Neural progenitor cell (in vitro differentiated cells): ENCODE results near the gene CACNA1B. TPM values are rescaled to one million over a fixed set of nuclear protein-coding genes. Genes with fewer than 3 reads are reported as not detected.
A peak's percentile ranks its signal among the peaks of the same experiment; 100 is the strongest.

ENCODE experiments used
- DNase-seq: peaks from one replicate; pipeline ENCODE4 v3.0.0-alpha.2; 2016; ENCODE audit warnings: low spot score
- H2AFZ ChIP-seq: fragments of 200-600 bp; sonication (generic); replicated peaks from 2 replicates; pipeline ENCODE4 v1.6.1; 2016; ENCODE audit warnings: antibody characterized with exemption
- H3F3A ChIP-seq: fragments of 200-600 bp; sonication (generic); 2 replicates; pipeline ENCODE4 v1.6.1; 2016; ENCODE audit warnings: antibody characterized with exemption, low read depth
- H3K27ac ChIP-seq: fragments of 200-600 bp; sonication (generic); 2 replicates; pipeline ENCODE4 v1.5.1; 2016; ENCODE audit warnings: mild to moderate bottlenecking
- H3K27me3 ChIP-seq: fragments of 200-600 bp; sonication (generic); 2 replicates; pipeline ENCODE4 v1.6.1; 2016; ENCODE audit warnings: mild to moderate bottlenecking, moderate library complexity
- H3K36me3 ChIP-seq: fragments of 200-600 bp; sonication (generic); 2 replicates; pipeline ENCODE4 v1.5.1; 2016
- H3K4me1 ChIP-seq: fragments of 200-600 bp; sonication (generic); 2 replicates; pipeline ENCODE4 v1.6.1; 2016; ENCODE audit warnings: mixed run types
- H3K4me2 ChIP-seq: fragments of 200-600 bp; sonication (generic); 2 replicates; pipeline ENCODE4 v1.6.1; 2016
- H3K4me3 ChIP-seq: fragments of 200-600 bp; sonication (generic); 2 replicates; pipeline ENCODE4 v1.5.1; 2016
- H3K79me2 ChIP-seq: fragments of 200-600 bp; sonication (generic); 2 replicates; pipeline ENCODE4 v1.6.1; 2016; ENCODE audit warnings: low read depth
- H3K9ac ChIP-seq: fragments of 200-600 bp; sonication (generic); 2 replicates; pipeline ENCODE4 v1.6.1; 2016
- H3K9me3 ChIP-seq: fragments of 200-600 bp; sonication (generic); 2 replicates; pipeline ENCODE4 v1.5.1; 2016; ENCODE audit warnings: low read depth
- H4K20me1 ChIP-seq: fragments of 200-600 bp; sonication (generic); 2 replicates; pipeline ENCODE4 v1.6.1; 2016; ENCODE audit warnings: low read depth
- H3K27ac Mint-ChIP-seq: 3 replicates; pipeline ENCODE4 v1.8.0; 2021; ENCODE audit warnings: mixed read lengths
- H3K27me3 Mint-ChIP-seq: 2 replicates; pipeline ENCODE4 v1.8.0; 2022; ENCODE audit warnings: low read depth, mild to moderate bottlenecking, inconsistent platforms, moderate library complexity, mixed read lengths; ENCODE audit not compliant: insufficient read depth
- H3K36me3 Mint-ChIP-seq: 3 replicates; pipeline ENCODE4 v1.8.0; 2021; ENCODE audit warnings: mixed read lengths
- H3K4me1 Mint-ChIP-seq: 3 replicates; pipeline ENCODE4 v1.8.0; 2021; ENCODE audit warnings: mixed read lengths
- H3K4me3 Mint-ChIP-seq: 3 replicates; pipeline ENCODE4 v1.8.0; 2021; ENCODE audit warnings: mild to moderate bottlenecking, moderate library complexity, mixed read lengths
- H3K9me3 Mint-ChIP-seq: 3 replicates; pipeline ENCODE4 v1.8.0; 2020; ENCODE audit warnings: mixed read lengths
- EZH2 ChIP-seq: fragments of 200-600 bp; sonication (generic); IDR thresholded peaks from 2 replicates; pipeline ENCODE4 v1.6.1; 2017; ENCODE audit warnings: antibody characterized with exemption, mild to moderate bottlenecking, moderate library complexity
- EZH2phosphoT487 ChIP-seq: fragments of 200-600 bp; sonication (generic); IDR thresholded peaks from 2 replicates; pipeline ENCODE4 v1.6.1; 2017; ENCODE audit warnings: antibody characterized with exemption
- total RNA-seq: library from RNA; depleted of rRNA; stranded (reverse); fragments of >200 nt; gene quantifications from 2 replicates; pipeline ENCODE4 v1.2.3, GENCODE V29; 2015; ENCODE audit warnings: low replicate concordance
- TF ChIP-seq, protein P1 (sequence below): fragments of 200-600 bp; sonication (generic); IDR thresholded peaks from 2 replicates; pipeline ENCODE4 v1.5.1; 2017; ENCODE audit warnings: antibody characterized with exemption, mild to moderate bottlenecking

CACNA1B gene
- total RNA-seq, 1 donor from 2014 or later = 0.30 TPM

DNA sequence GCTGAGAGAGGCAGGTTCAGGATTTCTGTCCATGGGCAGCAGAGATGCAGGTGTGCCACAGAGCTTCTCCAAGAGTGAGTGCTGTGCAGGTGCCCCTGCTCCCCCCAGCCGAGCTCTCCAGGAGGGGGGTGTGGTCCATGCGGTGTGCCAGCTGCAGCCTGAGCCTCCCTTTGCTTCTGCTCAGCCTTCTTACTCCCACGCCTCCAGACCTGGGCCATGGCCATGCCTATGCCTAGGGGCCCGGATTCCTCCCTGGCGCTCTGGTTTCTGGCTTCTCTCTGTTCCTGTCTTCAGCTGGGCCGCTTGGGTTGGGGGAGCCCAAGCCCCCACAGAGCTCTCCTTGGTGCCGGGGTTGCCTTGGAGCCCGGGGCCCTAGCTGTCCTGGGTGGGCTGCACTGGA is 133.3 kb downstream of the CACNA1B start:
- H3K4me3 ChIP-seq = no peak overlapping the region
- no peak overlapping the region for H3K4me2 ChIP-seq
- H3K27me3 ChIP-seq = no peaks in the 10 kb centered on the region
- Mint-ChIP-seq H3K27ac (peak overlapping the region; percentile 18), H3K4me1 (peaks cover 8% of the 10 kb centered on the region), H3K4me3 (no peak overlapping the region), H3K36me3 (no peaks in the 10 kb centered on the region), H3K9me3 (no peaks in the 10 kb centered on the region), H3K27me3 (peaks cover 8% of the 10 kb centered on the region)
- no peak overlapping the region for H3K27ac ChIP-seq
- H3K4me1 ChIP-seq = no peaks in the 10 kb centered on the region
- H4K20me1 ChIP-seq = no peaks in the 10 kb centered on the region
- H3K9ac ChIP-seq = no peak overlapping the region
- no peaks in the 10 kb centered on the region for H3F3A ChIP-seq
- no peak for TF ChIP-seq EZH2
- TF ChIP-seq EZH2phosphoT487 = no peak
- TF ChIP-seq, protein P1, sequence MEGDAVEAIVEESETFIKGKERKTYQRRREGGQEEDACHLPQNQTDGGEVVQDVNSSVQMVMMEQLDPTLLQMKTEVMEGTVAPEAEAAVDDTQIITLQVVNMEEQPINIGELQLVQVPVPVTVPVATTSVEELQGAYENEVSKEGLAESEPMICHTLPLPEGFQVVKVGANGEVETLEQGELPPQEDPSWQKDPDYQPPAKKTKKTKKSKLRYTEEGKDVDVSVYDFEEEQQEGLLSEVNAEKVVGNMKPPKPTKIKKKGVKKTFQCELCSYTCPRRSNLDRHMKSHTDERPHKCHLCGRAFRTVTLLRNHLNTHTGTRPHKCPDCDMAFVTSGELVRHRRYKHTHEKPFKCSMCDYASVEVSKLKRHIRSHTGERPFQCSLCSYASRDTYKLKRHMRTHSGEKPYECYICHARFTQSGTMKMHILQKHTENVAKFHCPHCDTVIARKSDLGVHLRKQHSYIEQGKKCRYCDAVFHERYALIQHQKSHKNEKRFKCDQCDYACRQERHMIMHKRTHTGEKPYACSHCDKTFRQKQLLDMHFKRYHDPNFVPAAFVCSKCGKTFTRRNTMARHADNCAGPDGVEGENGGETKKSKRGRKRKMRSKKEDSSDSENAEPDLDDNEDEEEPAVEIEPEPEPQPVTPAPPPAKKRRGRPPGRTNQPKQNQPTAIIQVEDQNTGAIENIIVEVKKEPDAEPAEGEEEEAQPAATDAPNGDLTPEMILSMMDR = no peak
- H2AFZ ChIP-seq = no peak overlapping the region
- no peaks in the 10 kb centered on the region for H3K79me2 ChIP-seq
- no peak for DNase-seq
- H3K9me3 ChIP-seq = no peaks in the 10 kb centered on the region
- H3K36me3 ChIP-seq = no peaks in the 10 kb centered on the region

DNA sequence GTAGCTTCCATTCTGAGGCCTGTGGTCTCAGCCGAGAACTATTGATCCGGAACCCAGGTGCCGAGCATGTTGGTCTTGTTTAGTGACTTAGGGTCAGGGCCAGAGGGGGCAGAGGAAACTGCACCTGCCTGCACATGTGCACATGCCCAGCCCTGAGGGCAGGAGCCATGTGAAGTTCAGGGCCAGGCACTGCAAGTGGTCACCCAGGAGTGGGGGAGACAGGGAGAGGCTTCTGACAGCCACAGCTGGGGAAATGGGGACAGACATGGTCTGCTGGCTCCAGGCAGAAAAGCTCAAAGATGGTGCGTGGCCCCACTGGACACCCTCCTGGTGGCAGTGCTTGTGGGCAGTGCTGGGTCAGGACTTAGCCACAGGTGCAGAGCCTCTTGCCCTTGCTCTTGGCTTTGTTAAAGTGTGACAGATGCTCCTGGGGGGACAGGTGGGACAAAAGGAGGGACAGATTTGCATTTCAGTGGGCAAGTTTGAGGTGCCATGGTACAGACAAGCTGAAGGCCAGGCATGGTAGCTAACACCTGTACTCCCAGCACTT is 134.4 kb downstream of the CACNA1B start:
- no peaks in the 10 kb centered on the region for H3K27me3 ChIP-seq
- TF ChIP-seq EZH2 (no peak), EZH2phosphoT487 (no peak)
- TF ChIP-seq, protein P1 = no peak
- H3K4me1 ChIP-seq = no peaks in the 10 kb centered on the region
- H2AFZ ChIP-seq = no peak overlapping the region
- no peak overlapping the region for H3K27ac Mint-ChIP-seq
- no peaks in the 10 kb centered on the region for H3K9me3 Mint-ChIP-seq
- H3K9ac ChIP-seq = no peak overlapping the region
- H3K4me2 ChIP-seq = no peak overlapping the region
- no peaks in the 10 kb centered on the region for H3K36me3 ChIP-seq
- no peak overlapping the region for H3K4me3 Mint-ChIP-seq
- H3K9me3 ChIP-seq = no peaks in the 10 kb centered on the region
- no peaks in the 10 kb centered on the region for H3K36me3 Mint-ChIP-seq
- H3K79me2 ChIP-seq = no peaks in the 10 kb centered on the region
- H3F3A ChIP-seq = no peaks in the 10 kb centered on the region
- peaks cover 10% of the 10 kb centered on the region for H3K4me1 Mint-ChIP-seq
- no peaks in the 10 kb centered on the region for H4K20me1 ChIP-seq
- H3K4me3 ChIP-seq = no peak overlapping the region
- no peak overlapping the region for H3K27ac ChIP-seq
- DNase-seq = no peak
- H3K27me3 Mint-ChIP-seq = peaks cover 8% of the 10 kb centered on the region

DNA sequence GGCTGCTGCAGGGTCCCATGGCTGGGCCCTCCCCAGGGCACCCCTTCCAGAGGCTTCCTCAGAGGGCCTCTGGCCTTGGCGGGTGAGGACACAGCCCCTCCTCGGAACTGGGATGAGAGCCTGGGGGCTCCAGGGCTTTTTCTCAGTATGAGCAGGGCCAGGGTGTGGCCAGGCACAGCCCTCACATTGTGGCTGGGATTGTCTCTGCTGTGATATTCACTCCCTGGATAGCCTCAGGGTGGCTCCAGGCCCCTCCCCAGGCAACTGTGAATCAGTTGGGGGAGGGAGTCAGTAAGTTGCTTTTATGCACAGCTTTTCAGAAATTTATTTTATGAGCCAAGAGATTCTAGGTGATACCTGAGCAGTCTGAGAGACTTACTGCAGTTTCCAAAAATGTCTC is 135.7 kb downstream of the CACNA1B start:
- Mint-ChIP-seq H3K36me3 (no peaks in the 10 kb centered on the region), H3K27ac (no peak overlapping the region), H3K27me3 (peaks cover 10% of the 10 kb centered on the region), H3K4me3 (no peak overlapping the region), H3K9me3 (no peaks in the 10 kb centered on the region), H3K4me1 (peaks cover 10% of the 10 kb centered on the region)
- H3K4me2 ChIP-seq = no peak overlapping the region
- no peak overlapping the region for H3K9ac ChIP-seq
- TF ChIP-seq EZH2 = no peak
- TF ChIP-seq EZH2phosphoT487 = no peak
- TF ChIP-seq, protein P1 = no peak
- H3K27ac ChIP-seq = no peak overlapping the region
- no peaks in the 10 kb centered on the region for H3K79me2 ChIP-seq
- H3F3A ChIP-seq = no peaks in the 10 kb centered on the region
- H3K9me3 ChIP-seq = no peaks in the 10 kb centered on the region
- DNase-seq = no peak
- H3K4me3 ChIP-seq = no peak overlapping the region
- H3K4me1 ChIP-seq = no peaks in the 10 kb centered on the region
- H2AFZ ChIP-seq = no peak overlapping the region
- no peaks in the 10 kb centered on the region for H4K20me1 ChIP-seq
- H3K36me3 ChIP-seq = no peaks in the 10 kb centered on the region
- H3K27me3 ChIP-seq = no peaks in the 10 kb centered on the region
